H9 (cell line): ENCODE data around the gene TRAK1. TPM values are rescaled to one million over a fixed set of nuclear protein-coding genes. Genes with fewer than 3 reads are reported as not detected.

Experiments used
- DNase-seq: peaks from one replicate; pipeline ENCODE4 v3.0.0-alpha.2; 2017
- H2AFZ ChIP-seq: one replicate; pipeline ENCODE4 v1.6.1; 2013; ENCODE audit warnings: mild to moderate bottlenecking, low read length, control low read depth, moderate library complexity
- H2AK5ac ChIP-seq: 2 replicates; pipeline ENCODE4 v1.6.1; 2013; ENCODE audit warnings: low read length, control low read depth, mixed read lengths; ENCODE audit not compliant: insufficient read length
- H2BK120ac ChIP-seq: one replicate; pipeline ENCODE4 v1.6.1; 2013; ENCODE audit warnings: low read depth, mild to moderate bottlenecking, low read length, control low read depth, inconsistent platforms; ENCODE audit not compliant: poor library complexity, severe bottlenecking
- H2BK12ac ChIP-seq: 2 replicates; pipeline ENCODE4 v1.6.1; 2013; ENCODE audit warnings: low read length, control low read depth, mixed read lengths, low read depth; ENCODE audit not compliant: insufficient read length
- H2BK15ac ChIP-seq: 2 replicates; pipeline ENCODE4 v1.6.1; 2013; ENCODE audit warnings: low read depth, low read length, control low read depth
- H2BK20ac ChIP-seq: one replicate; pipeline ENCODE4 v1.6.1; 2013; ENCODE audit warnings: low read depth, mild to moderate bottlenecking, low read length, control low read depth, inconsistent platforms; ENCODE audit not compliant: poor library complexity, severe bottlenecking
- H2BK5ac ChIP-seq: 2 replicates; pipeline ENCODE4 v1.6.1; 2013; ENCODE audit warnings: low read length, control low read depth, mixed read lengths; ENCODE audit not compliant: insufficient read length
- H3K14ac ChIP-seq: 2 replicates; pipeline ENCODE4 v1.6.1; 2013; ENCODE audit warnings: low read length, control low read depth; ENCODE audit not compliant: insufficient read depth
- H3K18ac ChIP-seq: 2 replicates; pipeline ENCODE4 v1.6.1; 2013; ENCODE audit warnings: low read depth, mild to moderate bottlenecking, mixed read lengths, low read length, control low read depth; ENCODE audit not compliant: insufficient read length
- H3K23ac ChIP-seq: 2 replicates; pipeline ENCODE4 v1.6.1; 2013; ENCODE audit warnings: low read length, control low read depth, mixed read lengths, low read depth; ENCODE audit not compliant: insufficient read length
- H3K23me2 ChIP-seq: 2 replicates; pipeline ENCODE4 v1.6.1; 2013; ENCODE audit warnings: low read depth, mild to moderate bottlenecking, mixed read lengths, low read length, control low read depth; ENCODE audit not compliant: insufficient read length, poor library complexity, severe bottlenecking
- H3K27ac ChIP-seq: 2 replicates; pipeline ENCODE4 v1.5.1; 2013; ENCODE audit warnings: low read length, control low read depth, mixed read lengths, low read depth; ENCODE audit not compliant: insufficient read length
- H3K27me3 ChIP-seq: 2 replicates; pipeline ENCODE4 v1.6.1; 2013; ENCODE audit warnings: low read length, control low read depth, inconsistent platforms; ENCODE audit not compliant: insufficient read depth
- H3K4ac ChIP-seq: 2 replicates; pipeline ENCODE4 v1.6.1; 2013; ENCODE audit warnings: low read depth, mild to moderate bottlenecking, control low read depth, inconsistent platforms, low read length, moderate library complexity
- H3K4me1 ChIP-seq: 2 replicates; pipeline ENCODE4 v1.6.1; 2013; ENCODE audit warnings: low read length, control low read depth, inconsistent platforms; ENCODE audit not compliant: insufficient read depth
- H3K4me2 ChIP-seq: 2 replicates; pipeline ENCODE4 v1.6.1; 2013; ENCODE audit warnings: low read length, control low read depth, mixed read lengths; ENCODE audit not compliant: insufficient read length, insufficient read depth
- H3K56ac ChIP-seq: 2 replicates; pipeline ENCODE4 v1.6.1; 2013; ENCODE audit warnings: low read depth, mild to moderate bottlenecking, mixed read lengths, low read length, control low read depth; ENCODE audit not compliant: insufficient read length
- H3K79me1 ChIP-seq: 2 replicates; pipeline ENCODE4 v1.6.1; 2013; ENCODE audit warnings: low read depth, mild to moderate bottlenecking, moderate library complexity, low read length, control low read depth, inconsistent platforms; ENCODE audit not compliant: insufficient read depth, poor library complexity, severe bottlenecking
- H3K79me2 ChIP-seq: 2 replicates; pipeline ENCODE4 v1.6.1; 2013; ENCODE audit warnings: low read length, control low read depth, inconsistent platforms; ENCODE audit not compliant: insufficient read depth
- H3K9ac ChIP-seq: 2 replicates; pipeline ENCODE4 v1.6.1; 2013; ENCODE audit warnings: low read length, control low read depth, mixed read lengths; ENCODE audit not compliant: insufficient read length; ENCODE audit errors: extremely low read depth
- H3K9me3 ChIP-seq: one replicate; pipeline ENCODE4 v1.6.1; 2013; ENCODE audit warnings: low read depth, low read length, inconsistent platforms; ENCODE audit not compliant: control insufficient read depth
- H3T11ph ChIP-seq: one replicate; pipeline ENCODE4 v1.6.1; 2013; ENCODE audit warnings: mild to moderate bottlenecking, low read length, control low read depth, inconsistent platforms
- H4K20me1 ChIP-seq: one replicate; pipeline ENCODE4 v1.6.1; 2013; ENCODE audit not compliant: control insufficient read depth, insufficient read length, insufficient read depth
- H4K5ac ChIP-seq: 2 replicates; pipeline ENCODE4 v1.6.1; 2013; ENCODE audit warnings: low read depth, mild to moderate bottlenecking, mixed read lengths, low read length, control low read depth; ENCODE audit not compliant: insufficient read length
- H4K8ac ChIP-seq: replicated peaks from 2 replicates; pipeline ENCODE4 v1.6.1; 2013; ENCODE audit warnings: low read length, control low read depth, mixed read lengths, low read depth; ENCODE audit not compliant: insufficient read length
- H4K91ac ChIP-seq: 2 replicates; pipeline ENCODE4 v1.6.1; 2013; ENCODE audit warnings: low read depth, mild to moderate bottlenecking, moderate library complexity, mixed read lengths, low read length, control low read depth; ENCODE audit not compliant: insufficient read length
- H3K27ac Mint-ChIP-seq, 3 experiments: 2 replicates in 2 of 3; 3 replicates in 1 of 3; pipeline ENCODE4 v1.8.0; 2020 to 2021; ENCODE audit warnings: mixed read lengths in 3 of 3, mild to moderate bottlenecking in 1 of 3, moderate library complexity in 1 of 3
- H3K27me3 Mint-ChIP-seq: 2 replicates; pipeline ENCODE4 v1.8.0; 2021; ENCODE audit warnings: low read depth, mild to moderate bottlenecking, moderate library complexity, mixed read lengths
- H3K36me3 Mint-ChIP-seq, 3 experiments: 2 replicates in 2 of 3; 3 replicates in 1 of 3; pipeline ENCODE4 v1.8.0; 2020 to 2021; ENCODE audit warnings: low read depth in 3 of 3, mixed read lengths in 3 of 3; ENCODE audit not compliant: insufficient read depth in 1 of 3
- H3K4me1 Mint-ChIP-seq, 2 experiments: 2 replicates each; pipeline ENCODE4 v1.8.0; 2020; ENCODE audit warnings: mixed read lengths in 2 of 2
- H3K4me3 Mint-ChIP-seq, 2 experiments: 2 replicates in 1 of 2; 3 replicates in 1 of 2; pipeline ENCODE4 v1.8.0; 2020 to 2021; ENCODE audit warnings: mild to moderate bottlenecking in 2 of 2, mixed read lengths in 2 of 2, moderate library complexity in 1 of 2
- H3K9me3 Mint-ChIP-seq, 2 experiments: 2 replicates in 1 of 2; 3 replicates in 1 of 2; pipeline ENCODE4 v1.8.0; 2020; ENCODE audit warnings: mild to moderate bottlenecking in 2 of 2, mixed read lengths in 2 of 2, moderate library complexity in 1 of 2
- WGBS: extraction: QIAGEN DNeasy Blood & Tissue Kit; methylation state at CpG from one replicate; pipeline ENCODE4 v1.1.7; 2013; ENCODE audit warnings: missing lambda C conversion rate, low lambda C conversion rate, mixed read lengths; ENCODE audit not compliant: insufficient read length; ENCODE audit errors: extremely low coverage; 5-methylcytosine and 5-hydroxymethylcytosine counted together
- total RNA-seq: library from RNA; stranded (reverse); gene quantifications from 2 replicates; pipeline ENCODE4 v1.2.1, GENCODE V29; 2021
- TF ChIP-seq, protein P1 (sequence below): fragments of 200-600 bp; sonication (generic); conservative IDR thresholded peaks from 3 replicates; pipeline ENCODE4 v1.8.0; 2021; ENCODE audit warnings: antibody characterized with exemption, mild to moderate bottlenecking

Gene TRAK1
- total RNA-seq, 1 experiment from 2014 or later: 34.2 TPM

- H3K9me3 ChIP-seq: no peaks in the 10 kb centered on the region
- TF ChIP-seq, protein P1, sequence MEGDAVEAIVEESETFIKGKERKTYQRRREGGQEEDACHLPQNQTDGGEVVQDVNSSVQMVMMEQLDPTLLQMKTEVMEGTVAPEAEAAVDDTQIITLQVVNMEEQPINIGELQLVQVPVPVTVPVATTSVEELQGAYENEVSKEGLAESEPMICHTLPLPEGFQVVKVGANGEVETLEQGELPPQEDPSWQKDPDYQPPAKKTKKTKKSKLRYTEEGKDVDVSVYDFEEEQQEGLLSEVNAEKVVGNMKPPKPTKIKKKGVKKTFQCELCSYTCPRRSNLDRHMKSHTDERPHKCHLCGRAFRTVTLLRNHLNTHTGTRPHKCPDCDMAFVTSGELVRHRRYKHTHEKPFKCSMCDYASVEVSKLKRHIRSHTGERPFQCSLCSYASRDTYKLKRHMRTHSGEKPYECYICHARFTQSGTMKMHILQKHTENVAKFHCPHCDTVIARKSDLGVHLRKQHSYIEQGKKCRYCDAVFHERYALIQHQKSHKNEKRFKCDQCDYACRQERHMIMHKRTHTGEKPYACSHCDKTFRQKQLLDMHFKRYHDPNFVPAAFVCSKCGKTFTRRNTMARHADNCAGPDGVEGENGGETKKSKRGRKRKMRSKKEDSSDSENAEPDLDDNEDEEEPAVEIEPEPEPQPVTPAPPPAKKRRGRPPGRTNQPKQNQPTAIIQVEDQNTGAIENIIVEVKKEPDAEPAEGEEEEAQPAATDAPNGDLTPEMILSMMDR: no peak
- no peak overlapping the region for H4K8ac ChIP-seq
- H3K27me3 Mint-ChIP-seq: no peaks in the 10 kb centered on the region
- no peak overlapping the region for H3K27ac ChIP-seq
- no peak overlapping the region for H3K4me2 ChIP-seq
- H3K14ac ChIP-seq: no peak overlapping the region
- peak overlapping the region in 1 of 3 experiments; percentile 3; a peak in 1 of 7 replicates for H3K27ac Mint-ChIP-seq
- H3T11ph ChIP-seq: no peak overlapping the region
- no peak overlapping the region for H2BK120ac ChIP-seq
- no peaks in the 10 kb centered on the region for H4K20me1 ChIP-seq
- H3K56ac ChIP-seq: no peak overlapping the region
- no peak overlapping the region for H3K4ac ChIP-seq
- H3K9ac ChIP-seq: no peak overlapping the region
- no peak overlapping the region for H4K91ac ChIP-seq
- peaks cover 3 to 11% of the 10 kb centered on the region in 2 experiments; a peak in 4 of 5 replicates for H3K9me3 Mint-ChIP-seq
- H2BK20ac ChIP-seq: no peak overlapping the region
- no peak overlapping the region for H3K4me3 Mint-ChIP-seq
- H3K79me2 ChIP-seq: no peaks in the 10 kb centered on the region
- no peaks in the 10 kb centered on the region for H3K23me2 ChIP-seq
- no CpG with 5 or more reads among the region's 4 CpGs for WGBS
- H2BK5ac ChIP-seq: no peak overlapping the region
- H2AK5ac ChIP-seq: no peak overlapping the region
- H3K4me1 ChIP-seq: no peaks in the 10 kb centered on the region
- DNase-seq: no peak
- H3K4me1 Mint-ChIP-seq: peaks cover 44 to 46% of the 10 kb centered on the region in 2 experiments
- H3K18ac ChIP-seq: no peak overlapping the region
- peaks cover 18 to 24% (median 21%) of the 10 kb centered on the region in 3 experiments for H3K36me3 Mint-ChIP-seq
- H2BK12ac ChIP-seq: no peak overlapping the region
- H3K79me1 ChIP-seq: no peaks in the 10 kb centered on the region
- no peak overlapping the region for H2BK15ac ChIP-seq
- no peaks in the 10 kb centered on the region for H3K27me3 ChIP-seq
- no peak overlapping the region for H4K5ac ChIP-seq
- no peak overlapping the region for H3K23ac ChIP-seq
- no peak overlapping the region for H2AFZ ChIP-seq
Observed at GRCh38 chr3:42094691-42095391, 3.7 kb downstream of the TRAK1 start.
